Dedifferentiated amniotic fluid mesenchymal stem cell (primary cell): Measurements from ENCODE around the gene UGT2B7.

Source experiments
- DNase-seq: peaks from one replicate; pipeline ENCODE4 v3.0.0-alpha.2; 2016; ENCODE audit errors: extremely low spot score

Gene UGT2B7

DNA sequence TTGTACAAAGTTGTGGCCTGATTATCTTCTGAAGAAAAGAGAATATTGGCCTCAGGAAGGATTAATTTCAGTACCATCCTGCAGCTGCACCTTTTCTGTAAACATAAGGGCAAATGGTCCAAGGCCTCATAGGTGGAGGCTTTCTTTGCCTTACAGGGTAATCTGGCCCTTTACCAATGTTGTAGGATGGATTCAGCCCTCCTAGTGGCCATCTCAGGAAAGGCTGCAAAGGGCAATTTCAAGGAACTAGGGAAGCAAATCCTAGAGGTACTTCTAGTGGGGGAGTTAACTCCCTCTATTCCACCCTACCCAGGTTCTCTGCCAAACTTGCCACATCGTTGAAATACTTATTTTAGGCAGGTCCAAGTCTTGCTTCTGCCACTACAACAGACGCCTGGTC, 60.6 kb downstream of the UGT2B7 start:
- no peak for DNase-seq
